Hippocampal formation (tissue), 2 donors: ENCODE results near the gene PHLDB2.

Experiments
- DNase-seq, 2 donors: peaks; one replicate each; lab custom pipeline; 2025; lab: John Stamatoyannopoulos, UW

Gene PHLDB2

GRCh38 chr3:111924283-111924682 is 65.2 kb downstream of the PHLDB2 start:
- DNase-seq: no peak

- DNase-seq: no peak
Measured at GRCh38 chr3:111926266-111926676, 67.2 kb downstream of the PHLDB2 start.

- DNase-seq: no peak
Measured at GRCh38 chr3:111928613-111929012, 69.5 kb downstream of the PHLDB2 start.

- DNase-seq: no peak
Measured at GRCh38 chr3:111929484-111929883, 70.4 kb downstream of the PHLDB2 start.

- no peak for DNase-seq
Measured at GRCh38 chr3:111932946-111933345, 73.9 kb downstream of the PHLDB2 start.

GRCh38 chr3:111936191-111936841 is 77.3 kb downstream of the PHLDB2 start:
- no peak for DNase-seq

GRCh38 chr3:111936967-111937366 is 77.9 kb downstream of the PHLDB2 start:
- DNase-seq: no peak

- DNase-seq: no peak
Measured at GRCh38 chr3:111937871-111938270, 78.8 kb downstream of the PHLDB2 start.

- no peak for DNase-seq
Measured at GRCh38 chr3:111939873-111940272, 80.8 kb downstream of the PHLDB2 start.

- DNase-seq: no peak
Measured at GRCh38 chr3:111943533-111943932, 84.5 kb downstream of the PHLDB2 start.

GRCh38 chr3:111944372-111944771 is 85.3 kb downstream of the PHLDB2 start:
- no peak for DNase-seq

GRCh38 chr3:111947231-111947630 is 88.2 kb downstream of the PHLDB2 start:
- DNase-seq: no peak

- DNase-seq: no peak
Measured at GRCh38 chr3:111948786-111949185, 89.7 kb downstream of the PHLDB2 start.

- DNase-seq: no peak
Measured at GRCh38 chr3:111949712-111950111, 90.6 kb downstream of the PHLDB2 start.

GRCh38 chr3:111951032-111951431 is 92.0 kb downstream of the PHLDB2 start:
- no peak for DNase-seq

- no peak for DNase-seq
Measured at GRCh38 chr3:111952086-111952485, 93.0 kb downstream of the PHLDB2 start.

GRCh38 chr3:111952866-111953450 is 93.9 kb downstream of the PHLDB2 start:
- DNase-seq: no peak

GRCh38 chr3:111954228-111954990 is 95.3 kb downstream of the PHLDB2 start:
- no peak for DNase-seq

- no peak for DNase-seq
Measured at GRCh38 chr3:111955876-111956275, 96.8 kb downstream of the PHLDB2 start.

- DNase-seq: no peak
Measured at GRCh38 chr3:111956449-111956848, 97.4 kb downstream of the PHLDB2 start.

- no peak for DNase-seq
Measured at GRCh38 chr3:111956995-111957734, 98.1 kb downstream of the PHLDB2 start.

- DNase-seq: no peak
Measured at GRCh38 chr3:111961461-111962164, 102.5 kb downstream of the PHLDB2 start.
